Mesothelial cell of epicardium (in vitro differentiated cells): Measurements from ENCODE around the gene CCDC201. TPM values are rescaled to one million over a fixed set of nuclear protein-coding genes. Genes with fewer than 3 reads are reported as not detected.

Experiments
- DNase-seq, 2 experiments: peaks; one replicate each; pipeline ENCODE4 v3.0.0; 2021; ENCODE audit warnings: low spot score in 2 of 2; ENCODE audit not compliant: unreplicated experiment in 2 of 2
- H3K27ac Mint-ChIP-seq: 2 replicates; pipeline ENCODE4 v1.8.0; 2021; ENCODE audit warnings: mixed read lengths
- H3K27me3 Mint-ChIP-seq: 2 replicates; pipeline ENCODE4 v1.8.0; 2021; ENCODE audit warnings: low read depth, mixed read lengths
- H3K36me3 Mint-ChIP-seq: 2 replicates; pipeline ENCODE4 v1.8.0; 2021; ENCODE audit warnings: mixed read lengths
- H3K4me1 Mint-ChIP-seq: 2 replicates; pipeline ENCODE4 v1.8.0; 2021; ENCODE audit warnings: mixed read lengths
- H3K4me3 Mint-ChIP-seq: 2 replicates; pipeline ENCODE4 v1.8.0; 2021; ENCODE audit warnings: mild to moderate bottlenecking, moderate library complexity, mixed read lengths
- H3K9me3 Mint-ChIP-seq: 2 replicates; pipeline ENCODE4 v1.8.0; 2021; ENCODE audit warnings: mixed read lengths
- CTCF ChIP-seq: fragments of 200-600 bp; sonication (generic); IDR thresholded peaks from one replicate; pipeline ENCODE4 v1.5.0; 2021; ENCODE audit warnings: antibody characterized with exemption; ENCODE audit not compliant: unreplicated experiment
- total RNA-seq: library from RNA; stranded (reverse); gene quantifications from 3 replicates; pipeline ENCODE4 v1.2.1, GENCODE V29; 2021

CCDC201 gene
- total RNA-seq, 1 donor from 2014 or later = not detected

GRCh38 chr7:45892407-45893035 lies 19.6 kb upstream of the CCDC201 start:
- Mint-ChIP-seq H3K4me3 (no peak overlapping the region), H3K36me3 (no peaks in the 10 kb centered on the region), H3K27me3 (peaks cover 31% of the 10 kb centered on the region), H3K9me3 (no peaks in the 10 kb centered on the region), H3K27ac (no peak overlapping the region), H3K4me1 (peaks cover 22% of the 10 kb centered on the region)
- no peak for TF ChIP-seq CTCF
- no peak for DNase-seq

- DNase-seq = no peak
- Mint-ChIP-seq H3K9me3 (no peaks in the 10 kb centered on the region), H3K27me3 (peaks cover 39% of the 10 kb centered on the region), H3K4me3 (no peak overlapping the region), H3K27ac (no peak overlapping the region), H3K36me3 (no peaks in the 10 kb centered on the region), H3K4me1 (peaks cover 22% of the 10 kb centered on the region)
- peak; percentile 16 for TF ChIP-seq CTCF
Measured at GRCh38 chr7:45891462-45892402, 18.9 kb upstream of the CCDC201 start.

- no peak overlapping the region for H3K4me3 Mint-ChIP-seq
- H3K27me3 Mint-ChIP-seq = peaks cover 44% of the 10 kb centered on the region
- no peak for DNase-seq
- H3K9me3 Mint-ChIP-seq = no peaks in the 10 kb centered on the region
- H3K4me1 Mint-ChIP-seq = peaks cover 22% of the 10 kb centered on the region
- TF ChIP-seq CTCF = peak; percentile 78
- H3K36me3 Mint-ChIP-seq = no peaks in the 10 kb centered on the region
- H3K27ac Mint-ChIP-seq = no peak overlapping the region
Measured at GRCh38 chr7:45890902-45891461, 18.1 kb upstream of the CCDC201 start.

GRCh38 chr7:45890125-45890901 lies 17.4 kb upstream of the CCDC201 start:
- Mint-ChIP-seq H3K27me3 (peaks cover 51% of the 10 kb centered on the region), H3K4me3 (no peak overlapping the region), H3K9me3 (no peaks in the 10 kb centered on the region), H3K36me3 (no peaks in the 10 kb centered on the region), H3K4me1 (peaks cover 22% of the 10 kb centered on the region), H3K27ac (no peak overlapping the region)
- no peak for TF ChIP-seq CTCF
- DNase-seq = no peak

GRCh38 chr7:45889367-45890067 lies 16.6 kb upstream of the CCDC201 start:
- peaks cover 56% of the 10 kb centered on the region for H3K27me3 Mint-ChIP-seq
- no peak for DNase-seq
- H3K4me1 Mint-ChIP-seq = peaks cover 22% of the 10 kb centered on the region
- no peak overlapping the region for H3K27ac Mint-ChIP-seq
- no peaks in the 10 kb centered on the region for H3K9me3 Mint-ChIP-seq
- no peaks in the 10 kb centered on the region for H3K36me3 Mint-ChIP-seq
- peak overlapping the region; percentile 62 for H3K4me3 Mint-ChIP-seq
- TF ChIP-seq CTCF = no peak
